Colonic mucosa (tissue), 4 donors: Measurements from ENCODE around the gene ARFIP2. TPM values are rescaled to one million over a fixed set of nuclear protein-coding genes. Genes with fewer than 3 reads are reported as not detected.
A peak's percentile ranks its signal among the peaks of the same experiment; 100 is the strongest.

ENCODE experiments used
- DNase-seq: peaks from one replicate; pipeline ENCODE4 v3.0.0-alpha.2; 2020
- H3K27ac ChIP-seq: fragments of 200-600 bp; one replicate; pipeline ENCODE4 v1.8.0; 2021
- H3K27me3 ChIP-seq: fragments of 200-600 bp; one replicate; pipeline ENCODE4 v1.8.0; 2021
- H3K36me3 ChIP-seq: fragments of 200-600 bp; one replicate; pipeline ENCODE4 v1.8.0; 2021
- H3K4me1 ChIP-seq: fragments of 200-600 bp; one replicate; pipeline ENCODE4 v1.8.0; 2021; ENCODE audit warnings: mild to moderate bottlenecking
- H3K4me3 ChIP-seq: fragments of 200-600 bp; one replicate; pipeline ENCODE4 v1.8.0; 2021
- H3K9ac ChIP-seq, 2 donors: one replicate each; pipeline ENCODE4 v1.7.0; 2013; ENCODE audit warnings: control low read depth in 2 of 2, low read depth in 2 of 2, low read length in 2 of 2
- H3K9me3 ChIP-seq: fragments of 200-600 bp; one replicate; pipeline ENCODE4 v1.8.0; 2021
- CTCF ChIP-seq: fragments of 200-600 bp; IDR thresholded peaks from one replicate; pipeline ENCODE4 v1.8.0; 2022; ENCODE audit warnings: antibody characterized with exemption, mild to moderate bottlenecking
- intact Hi-C: fragments of 100-400 bp; cut with DNase I; formaldehyde crosslinking; loops from one replicate; pipeline ENCODE4 v1.14.1; 2022
- total RNA-seq, 2 donors: library from RNA; stranded (reverse); fragmentation: NEBNext Ultra II Directional in 1 of 2; extraction: Animal tissue kit (Norgen Biotek cat#: 25700) in 1 of 2; gene quantifications; one replicate each; pipeline ENCODE4 v1.2.1, GENCODE V29; 2021
- donor health status: healthy.
- donor health status: DM: no; HTN: no; CAD: no.
- donor health status: DM: no; HTN: no; CAD: no.

Gene ARFIP2
- total RNA-seq, 2 donors from 2014 or later: 76.9 to 87.3 TPM

GRCh38 chr11:6440906-6441358, 40.2 kb downstream of the ARFIP2 start, which contains the start of gene HPX:
Gene HPX (minus strand): TSS chr11:6440987. CDS start chr11:6440963, 24 bp downstream.
- intact Hi-C loops: no loop called here
- Histone ChIP-seq H3K27me3 (no peaks in the 10 kb centered on the region), H3K36me3 (no peaks in the 10 kb centered on the region), H3K9ac (no peak within 1 kb of the TSS), H3K4me1 (no peaks in the 10 kb centered on the region), H3K27ac (no peak within 1 kb of the TSS), H3K9me3 (no peaks in the 10 kb centered on the region), H3K4me3 (no peak within 1 kb of the TSS)
- DNase-seq: no peak
- no peak for TF ChIP-seq CTCF

GRCh38 chr11:6438979-6439571, 42.1 kb downstream of the ARFIP2 start:
- intact Hi-C loops: loop anchor here (2.0 kb wide), 1 partner anchor 66 kb away; no protein-coding TSS in a partner anchor
- no peaks in the 10 kb centered on the region for H3K9me3 ChIP-seq
- H3K9ac ChIP-seq: no peak overlapping the region
- peak; percentile 70 for DNase-seq
- no peak overlapping the region for H3K4me3 ChIP-seq
- no peaks in the 10 kb centered on the region for H3K27me3 ChIP-seq
- no peaks in the 10 kb centered on the region for H3K4me1 ChIP-seq
- no peak overlapping the region for H3K27ac ChIP-seq
- TF ChIP-seq CTCF: peak; percentile 68
- no peaks in the 10 kb centered on the region for H3K36me3 ChIP-seq

GRCh38 chr11:6437993-6438392, 43.1 kb downstream of the ARFIP2 start:
- H3K27me3 ChIP-seq: no peaks in the 10 kb centered on the region
- no peaks in the 10 kb centered on the region for H3K36me3 ChIP-seq
- H3K9me3 ChIP-seq: no peaks in the 10 kb centered on the region
- H3K4me1 ChIP-seq: no peaks in the 10 kb centered on the region
- no peak overlapping the region for H3K9ac ChIP-seq
- no peak for DNase-seq
- no peak for TF ChIP-seq CTCF
- no peak overlapping the region for H3K4me3 ChIP-seq
- intact Hi-C loops: loop anchor here (2.0 kb wide), 1 partner anchor 67 kb away; no protein-coding TSS in a partner anchor
- H3K27ac ChIP-seq: no peak overlapping the region

- Histone ChIP-seq H3K4me1 (no peaks in the 10 kb centered on the region), H3K4me3 (no peak overlapping the region), H3K27ac (no peak overlapping the region), H3K9ac (no peak overlapping the region), H3K36me3 (no peaks in the 10 kb centered on the region), H3K27me3 (no peaks in the 10 kb centered on the region), H3K9me3 (no peaks in the 10 kb centered on the region)
- DNase-seq: no peak
- TF ChIP-seq CTCF: no peak
- intact Hi-C loops: no loop called here
Measured at GRCh38 chr11:6437423-6437822, 43.7 kb downstream of the ARFIP2 start.

GRCh38 chr11:6433998-6434660, 47.0 kb downstream of the ARFIP2 start:
- Histone ChIP-seq H3K9me3 (no peaks in the 10 kb centered on the region), H3K27ac (no peak overlapping the region), H3K27me3 (no peaks in the 10 kb centered on the region), H3K9ac (no peak overlapping the region), H3K36me3 (no peaks in the 10 kb centered on the region), H3K4me3 (no peak overlapping the region), H3K4me1 (no peaks in the 10 kb centered on the region)
- TF ChIP-seq CTCF: no peak
- no peak for DNase-seq
- intact Hi-C loops: no loop called here
